Neutrophil (primary cell): Measurements from ENCODE around the gene ZNF467.

Experiments
- H3K27ac ChIP-seq: fragments of 200-600 bp; sonication (generic); 2 replicates; pipeline ENCODE4 v1.5.1; 2016; ENCODE audit warnings: mild to moderate bottlenecking, moderate library complexity
- H3K27me3 ChIP-seq: fragments of 200-600 bp; sonication (generic); 2 replicates; pipeline ENCODE4 v1.6.0; 2016; ENCODE audit warnings: mild to moderate bottlenecking
- H3K36me3 ChIP-seq: fragments of 200-600 bp; sonication (generic); 2 replicates; pipeline ENCODE4 v1.5.1; 2017
- H3K4me1 ChIP-seq, 2 experiments: fragments of 200-600 bp in 1 of 2; sonication (generic) in 1 of 2; 1 replicate in 1 of 2; 2 replicates in 1 of 2; pipeline versions ENCODE4 v1.5.1 to v1.6.1; 2013 to 2016; ENCODE audit warnings: low read depth in 1 of 2, low read length in 1 of 2, mild to moderate bottlenecking in 1 of 2, moderate library complexity in 1 of 2; ENCODE audit not compliant: control insufficient read depth in 1 of 2, insufficient read depth in 1 of 2
- H3K4me3 ChIP-seq, 2 experiments: fragments of 200-600 bp in 1 of 2; sonication (generic) in 1 of 2; 1 replicate in 1 of 2; 2 replicates in 1 of 2; pipeline ENCODE4 v1.5.1; 2013 to 2016; ENCODE audit warnings: low read depth in 1 of 2, low read length in 1 of 2, mild to moderate bottlenecking in 1 of 2, moderate library complexity in 1 of 2
- H3K9me3 ChIP-seq: fragments of 200-600 bp; sonication (generic); 2 replicates; pipeline ENCODE4 v1.5.1; 2016
- CTCF ChIP-seq: fragments of 200-600 bp; sonication (generic); IDR thresholded peaks from 2 replicates; pipeline ENCODE4 v1.5.1; 2016; ENCODE audit warnings: antibody characterized with exemption

ZNF467 gene

GRCh38 chr7:149774237-149775175 is 1.1 kb upstream of the ZNF467 start:
- Histone ChIP-seq H3K27me3 (peaks cover 37% of the 10 kb centered on the region), H3K36me3 (peaks cover 15% of the 10 kb centered on the region), H3K4me3 (peak overlapping the region in 1 of 2 experiments; percentile 88), H3K9me3 (no peaks in the 10 kb centered on the region), H3K4me1 (peaks cover 35 to 43% of the 10 kb centered on the region in 2 experiments), H3K27ac (peak overlapping the region; percentile 96)
- no peak for TF ChIP-seq CTCF

GRCh38 chr7:149772956-149773434 is 393 bp downstream of the ZNF467 start:
- H3K27me3 ChIP-seq: peaks cover 37% of the 10 kb centered on the region
- peak overlapping the region; percentile 87 to 88 for H3K4me3 ChIP-seq
- peaks cover 30% of the 10 kb centered on the region for H3K36me3 ChIP-seq
- H3K27ac ChIP-seq: peak overlapping the region; percentile 96
- TF ChIP-seq CTCF: no peak
- no peaks in the 10 kb centered on the region for H3K9me3 ChIP-seq
- H3K4me1 ChIP-seq: peaks cover 35 to 43% of the 10 kb centered on the region in 2 experiments

- Histone ChIP-seq H3K9me3 (no peaks in the 10 kb centered on the region), H3K4me1 (peaks cover 35 to 43% of the 10 kb centered on the region in 2 experiments), H3K36me3 (peaks cover 36% of the 10 kb centered on the region), H3K27ac (peak overlapping the region; percentile 96), H3K27me3 (peaks cover 37% of the 10 kb centered on the region), H3K4me3 (peak overlapping the region; percentile 87 to 88)
- no peak for TF ChIP-seq CTCF
These were observed 990 bp downstream of the ZNF467 start for GRCh38 chr7:149772241-149772955.

GRCh38 chr7:149771720-149772240 is 1.6 kb downstream of the ZNF467 start:
- H3K4me3 ChIP-seq: peak overlapping the region; percentile 87 to 88
- no peak for TF ChIP-seq CTCF
- peak overlapping the region; percentile 96 for H3K27ac ChIP-seq
- peaks cover 32% of the 10 kb centered on the region for H3K27me3 ChIP-seq
- no peaks in the 10 kb centered on the region for H3K9me3 ChIP-seq
- peaks cover 42% of the 10 kb centered on the region for H3K36me3 ChIP-seq
- peaks cover 34 to 42% of the 10 kb centered on the region in 2 experiments for H3K4me1 ChIP-seq
